Left lung (tissue), 10 donors: Measurements from ENCODE around the gene LARGE1. TPM values are rescaled to one million over a fixed set of nuclear protein-coding genes. Genes with fewer than 3 reads are reported as not detected.

Experiments used
- ATAC-seq: fragments of 200-7000 bp; cut with Tn5 transposase; one replicate; pipeline ENCODE4 v1.9.1; 2020; ENCODE audit warnings: moderate library complexity
- DNase-seq, 4 donors: peaks; one replicate each; pipeline ENCODE4 v3.0.0-alpha.2; 2013 to 2020
- H3K27ac ChIP-seq, 2 donors: fragments of 200-600 bp; sonication (generic) in 1 of 2; one replicate each; pipeline versions ENCODE4 v1.5.0 to v1.8.0; 2020 to 2021
- H3K27me3 ChIP-seq, 2 donors: fragments of 200-600 bp; sonication (generic) in 1 of 2; one replicate each; pipeline versions ENCODE4 v1.5.0 to v1.8.0; 2020 to 2021
- H3K36me3 ChIP-seq, 2 donors: fragments of 200-600 bp; sonication (generic) in 1 of 2; one replicate each; pipeline versions ENCODE4 v1.5.0 to v1.8.0; 2020 to 2021
- H3K4me1 ChIP-seq, 2 donors: fragments of 200-600 bp; one replicate each; pipeline ENCODE4 v1.8.0; 2021
- H3K4me3 ChIP-seq, 2 donors: fragments of 200-600 bp; sonication (generic) in 1 of 2; one replicate each; pipeline versions ENCODE4 v1.5.0 to v1.8.0; 2020 to 2021; ENCODE audit warnings: mild to moderate bottlenecking in 1 of 2
- H3K9me3 ChIP-seq, 2 donors: fragments of 200-600 bp; sonication (generic) in 1 of 2; one replicate each; pipeline versions ENCODE4 v1.5.0 to v1.8.0; 2020 to 2021
- CTCF ChIP-seq, 2 donors: fragments of 200-600 bp; sonication (generic) in 1 of 2; IDR thresholded peaks; one replicate each; pipeline versions ENCODE4 v1.5.0 to v1.8.0; 2021; ENCODE audit warnings: antibody characterized with exemption in 2 of 2
- intact Hi-C, 2 donors: fragments of 100-400 bp; cut with DNase I; formaldehyde crosslinking; loops; one replicate each; pipeline versions ENCODE4 v1.11.2 to v1.14.2; 2022
- polyA plus RNA-seq, 6 donors: library from polyadenylated mRNA; unstranded; fragments of 120-200 nt; gene quantifications; one replicate each; pipeline ENCODE4 v1.2.1, GENCODE V29; 2013; ENCODE audit not compliant: insufficient read length in 6 of 6
- total RNA-seq, 2 donors: library from RNA; stranded (reverse); fragmentation: NEBNext Ultra II Directional; extraction: Animal tissue kit (Norgen Biotek cat#: 25700); gene quantifications; one replicate each; pipeline ENCODE4 v1.2.1, GENCODE V29; 2021
- donor health status: DM: no; HTN: yes; CAD: no.
- donor health status: DM: no; HTN: no; CAD: no.

Gene LARGE1
- total and polyA plus RNA-seq, 8 donors = 22.4 to 36.1 (median 33.2) TPM

- no peaks in the 10 kb centered on the region for H3K4me1 ChIP-seq
- peaks cover 0 to 3% of the 10 kb centered on the region in 2 donors for H3K9me3 ChIP-seq
- ATAC-seq = no peak
- no peaks in the 10 kb centered on the region for H3K27me3 ChIP-seq
- H3K36me3 ChIP-seq = no peaks in the 10 kb centered on the region
- DNase-seq = no peak
- intact Hi-C loops = no loop called here
- H3K27ac ChIP-seq = no peak overlapping the region
- TF ChIP-seq CTCF (IDR thresholded peaks at IDR 0.05) = no peak
- H3K4me3 ChIP-seq = no peak overlapping the region
Measured at GRCh38 chr22:33677536-33677935, 242.7 kb downstream of the LARGE1 start.

GRCh38 chr22:33674357-33674756 is 245.9 kb downstream of the LARGE1 start:
- DNase-seq (no peak), ATAC-seq (no peak)
- Histone ChIP-seq H3K36me3 (no peaks in the 10 kb centered on the region), H3K4me1 (no peaks in the 10 kb centered on the region), H3K9me3 (peaks cover 0 to 3% of the 10 kb centered on the region in 2 donors), H3K27me3 (no peaks in the 10 kb centered on the region), H3K27ac (no peak overlapping the region), H3K4me3 (no peak overlapping the region)
- TF ChIP-seq CTCF (IDR thresholded peaks at IDR 0.05) = no peak
- intact Hi-C loops = no loop called here

- H3K36me3 ChIP-seq = no peaks in the 10 kb centered on the region
- no peak overlapping the region for H3K4me3 ChIP-seq
- H3K27me3 ChIP-seq = no peaks in the 10 kb centered on the region
- no peaks in the 10 kb centered on the region for H3K4me1 ChIP-seq
- ATAC-seq (no peak), DNase-seq (no peak)
- no peak for TF ChIP-seq CTCF (IDR thresholded peaks at IDR 0.05)
- H3K27ac ChIP-seq = no peak overlapping the region
- intact Hi-C loops = no loop called here
- H3K9me3 ChIP-seq = peaks cover 0 to 3% of the 10 kb centered on the region in 2 donors
Measured at GRCh38 chr22:33669746-33670145, 250.5 kb downstream of the LARGE1 start.

- DNase-seq = no peak
- no peak for ATAC-seq
- no peak overlapping the region for H3K4me3 ChIP-seq
- H3K36me3 ChIP-seq = no peaks in the 10 kb centered on the region
- H3K27ac ChIP-seq = no peak overlapping the region
- intact Hi-C loops = no loop called here
- H3K9me3 ChIP-seq = no peaks in the 10 kb centered on the region
- H3K4me1 ChIP-seq = no peaks in the 10 kb centered on the region
- H3K27me3 ChIP-seq = no peaks in the 10 kb centered on the region
- TF ChIP-seq CTCF (IDR thresholded peaks at IDR 0.05) = no peak
Measured at GRCh38 chr22:33666961-33667619, 253.2 kb downstream of the LARGE1 start.

GRCh38 chr22:33666279-33666960 is 253.9 kb downstream of the LARGE1 start:
- no peak for TF ChIP-seq CTCF (IDR thresholded peaks at IDR 0.05)
- no peak overlapping the region for H3K27ac ChIP-seq
- ATAC-seq (no peak), DNase-seq (no peak)
- no peaks in the 10 kb centered on the region for H3K36me3 ChIP-seq
- intact Hi-C loops = no loop called here
- no peaks in the 10 kb centered on the region for H3K27me3 ChIP-seq
- H3K4me3 ChIP-seq = no peak overlapping the region
- no peaks in the 10 kb centered on the region for H3K4me1 ChIP-seq
- no peaks in the 10 kb centered on the region for H3K9me3 ChIP-seq
